Measurements from ENCODE around the gene ERAP2. TPM values are rescaled to one million over a fixed set of nuclear protein-coding genes. Genes with fewer than 3 reads are reported as not detected.

Gene ERAP2
- total RNA-seq, 6 donors from 2014 or later, result 19.9 to 24.8 (median 22.1) TPM

DNA sequence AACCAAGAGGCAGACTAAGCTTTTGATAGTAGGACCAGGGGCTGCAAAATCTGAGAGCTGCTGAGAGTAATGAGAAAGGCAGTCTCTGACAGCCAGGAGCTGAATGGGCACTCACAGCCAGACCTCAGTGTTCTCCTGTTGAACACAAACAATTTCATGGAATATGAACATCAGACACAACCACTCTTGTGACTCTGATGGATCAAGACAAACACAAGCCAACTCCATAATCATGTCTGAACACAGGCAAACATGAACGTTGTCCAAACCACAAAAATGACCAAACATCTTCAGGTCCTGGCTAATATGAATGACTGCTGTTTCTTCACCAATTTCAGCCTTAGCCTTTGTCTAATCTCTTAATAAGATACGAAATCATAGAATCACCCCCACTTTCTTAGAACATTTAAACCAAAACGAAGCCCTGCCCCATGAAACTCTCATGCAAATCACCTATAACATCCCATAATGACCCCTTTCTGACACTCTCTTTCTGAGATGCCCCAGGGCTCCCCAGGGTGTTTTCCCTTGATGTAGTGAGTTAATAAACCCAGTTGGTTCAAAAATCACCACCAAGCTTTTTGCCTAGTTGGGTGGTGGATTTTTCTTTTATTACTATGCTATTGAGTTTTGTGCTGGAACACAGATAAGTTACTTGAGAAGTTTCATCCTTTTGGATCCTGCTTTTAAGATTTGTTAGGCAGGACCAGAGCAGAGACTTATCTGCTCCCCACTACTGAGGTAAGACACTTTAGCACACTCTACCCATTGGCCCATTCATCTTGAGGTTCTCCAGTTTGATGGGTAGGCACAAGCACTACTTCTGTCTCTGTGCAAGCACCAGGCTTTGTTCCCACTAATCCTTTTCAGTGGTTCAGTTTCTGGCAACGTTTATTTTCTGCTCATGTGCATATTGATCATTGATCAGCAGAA lies 5.9 kb upstream of the ERAP2 start:
- WGBS, 2 donors, result 56 to 57% methylated on average over 4 of the region's 4 CpGs
- no peak for ATAC-seq (ENCODE audit: low FRiP score in 2 of 2)

DNA sequence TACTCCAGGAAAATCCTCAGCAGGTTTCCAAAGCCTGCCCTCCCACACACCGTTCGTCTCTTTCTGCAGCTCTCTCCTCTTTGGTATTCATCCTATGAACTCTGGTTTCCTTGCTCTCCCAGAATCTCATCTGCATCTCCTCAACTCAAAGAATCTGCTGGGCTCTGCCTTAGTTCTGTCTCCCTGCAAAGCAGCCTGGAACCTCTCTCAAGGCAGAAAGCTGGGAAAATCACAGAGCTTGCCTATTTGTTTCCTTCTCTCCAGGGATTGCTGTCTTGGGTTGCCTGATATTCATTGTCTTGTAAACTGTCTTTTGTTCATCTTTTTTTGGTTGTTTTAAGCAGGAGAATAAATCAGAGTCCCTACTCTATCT lies 5.3 kb upstream of the ERAP2 start:
- ATAC-seq (ENCODE audit: low FRiP score in 2 of 2) (no peak), DNase-seq (no peak)
- H3K36me3 ChIP-seq, result no peaks in the 10 kb centered on the region
- no peak for TF ChIP-seq EP300 (IDR thresholded peaks at IDR 0.05)
- no peak for TF ChIP-seq POLR2AphosphoS5 (IDR thresholded peaks at IDR 0.05)
- TF ChIP-seq POLR2A (IDR thresholded peaks at IDR 0.05), result no peak
- TF ChIP-seq, protein P1, sequence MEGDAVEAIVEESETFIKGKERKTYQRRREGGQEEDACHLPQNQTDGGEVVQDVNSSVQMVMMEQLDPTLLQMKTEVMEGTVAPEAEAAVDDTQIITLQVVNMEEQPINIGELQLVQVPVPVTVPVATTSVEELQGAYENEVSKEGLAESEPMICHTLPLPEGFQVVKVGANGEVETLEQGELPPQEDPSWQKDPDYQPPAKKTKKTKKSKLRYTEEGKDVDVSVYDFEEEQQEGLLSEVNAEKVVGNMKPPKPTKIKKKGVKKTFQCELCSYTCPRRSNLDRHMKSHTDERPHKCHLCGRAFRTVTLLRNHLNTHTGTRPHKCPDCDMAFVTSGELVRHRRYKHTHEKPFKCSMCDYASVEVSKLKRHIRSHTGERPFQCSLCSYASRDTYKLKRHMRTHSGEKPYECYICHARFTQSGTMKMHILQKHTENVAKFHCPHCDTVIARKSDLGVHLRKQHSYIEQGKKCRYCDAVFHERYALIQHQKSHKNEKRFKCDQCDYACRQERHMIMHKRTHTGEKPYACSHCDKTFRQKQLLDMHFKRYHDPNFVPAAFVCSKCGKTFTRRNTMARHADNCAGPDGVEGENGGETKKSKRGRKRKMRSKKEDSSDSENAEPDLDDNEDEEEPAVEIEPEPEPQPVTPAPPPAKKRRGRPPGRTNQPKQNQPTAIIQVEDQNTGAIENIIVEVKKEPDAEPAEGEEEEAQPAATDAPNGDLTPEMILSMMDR (IDR thresholded peaks at IDR 0.05), result no peak
- H3K9me3 ChIP-seq, result no peaks in the 10 kb centered on the region
- H3K4me3 ChIP-seq, result no peak overlapping the region
- H3K27me3 ChIP-seq, result no peaks in the 10 kb centered on the region
- H3K27ac ChIP-seq, result no peak overlapping the region
- peaks cover 0 to 7% (median 5%) of the 10 kb centered on the region in 4 donors for H3K4me1 ChIP-seq
- WGBS, 2 donors, result 97 to 100% methylated on average over 2 of the region's 2 CpGs

More for the DNA sequence above, 5.9 kb upstream of the ERAP2 start:
- Histone ChIP-seq H3K9me3 (no peaks in the 10 kb centered on the region), H3K27me3 (no peaks in the 10 kb centered on the region), H3K4me1 (peaks cover 0 to 1% (median 0%) of the 10 kb centered on the region in 4 donors), H3K27ac (no peak overlapping the region), H3K36me3 (no peaks in the 10 kb centered on the region), H3K4me3 (no peak overlapping the region)
- no peak for DNase-seq
- TF ChIP-seq, protein P1 (IDR thresholded peaks at IDR 0.05), result no peak
- TF ChIP-seq POLR2A (IDR thresholded peaks at IDR 0.05), result no peak
- no peak for TF ChIP-seq EP300 (IDR thresholded peaks at IDR 0.05)
- TF ChIP-seq POLR2AphosphoS5 (IDR thresholded peaks at IDR 0.05), result no peak

DNA sequence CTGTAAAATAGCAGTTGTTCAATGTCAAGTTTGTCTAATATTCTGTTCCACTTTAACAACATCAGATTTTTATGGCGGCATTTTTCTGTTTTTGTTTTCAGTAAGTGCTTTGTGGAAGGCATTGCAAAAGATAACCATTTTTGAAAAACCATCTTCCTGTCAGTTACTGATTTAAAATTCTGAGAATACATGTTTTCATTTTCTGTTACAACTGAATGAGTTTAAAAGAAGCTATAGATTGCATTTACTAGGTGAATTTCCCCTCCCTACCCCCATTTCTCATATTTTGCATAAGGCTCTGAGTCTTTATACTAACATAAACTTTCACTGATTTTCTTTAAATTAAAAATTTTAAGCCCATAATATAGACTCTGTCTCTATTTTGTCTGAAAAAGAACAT lies 4.6 kb upstream of the ERAP2 start:
- Histone ChIP-seq H3K4me1 (peaks cover 0 to 7% (median 5%) of the 10 kb centered on the region in 4 donors), H3K27me3 (no peaks in the 10 kb centered on the region), H3K4me3 (no peak overlapping the region), H3K27ac (no peak overlapping the region), H3K36me3 (no peaks in the 10 kb centered on the region), H3K9me3 (no peaks in the 10 kb centered on the region)
- no peak for ATAC-seq (ENCODE audit: low FRiP score in 2 of 2)
- no peak for TF ChIP-seq POLR2A (IDR thresholded peaks at IDR 0.05)
- TF ChIP-seq, protein P1 (IDR thresholded peaks at IDR 0.05), result no peak
- no peak for TF ChIP-seq EP300 (IDR thresholded peaks at IDR 0.05)
- no peak for TF ChIP-seq POLR2AphosphoS5 (IDR thresholded peaks at IDR 0.05)
- 83 to 84% methylated on average over 1 of the region's 1 CpG for WGBS, 2 donors
- no peak for DNase-seq

DNA sequence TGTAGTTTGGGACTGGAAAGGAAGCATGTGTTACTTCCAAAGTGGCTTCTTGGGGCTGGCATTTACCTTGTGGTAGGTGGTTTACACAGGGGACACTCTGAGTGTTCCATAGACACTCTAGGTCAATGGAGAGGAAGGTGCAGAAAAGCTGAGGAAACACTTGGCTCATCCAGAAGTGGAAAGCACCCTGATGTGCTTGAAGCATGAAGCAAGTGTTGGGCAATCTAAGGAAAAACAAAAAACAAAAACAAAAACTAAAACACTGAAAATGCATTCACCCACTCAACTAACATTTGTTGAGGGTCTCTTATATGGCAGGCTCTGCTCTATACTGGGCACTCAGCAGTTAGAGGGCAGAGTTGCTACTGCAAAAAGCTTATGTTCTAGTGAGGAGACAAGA lies 2.9 kb upstream of the ERAP2 start:
- Histone ChIP-seq H3K9me3 (no peaks in the 10 kb centered on the region), H3K27ac (no peak overlapping the region), H3K36me3 (no peaks in the 10 kb centered on the region), H3K4me1 (peaks cover 5 to 16% (median 12%) of the 10 kb centered on the region in 4 donors), H3K4me3 (no peak overlapping the region), H3K27me3 (no peaks in the 10 kb centered on the region)
- no peak for DNase-seq
- TF ChIP-seq POLR2AphosphoS5 (IDR thresholded peaks at IDR 0.05) (no peak), POLR2A (IDR thresholded peaks at IDR 0.05) (no peak), EP300 (IDR thresholded peaks at IDR 0.05) (no peak)
- TF ChIP-seq, protein P1 (IDR thresholded peaks at IDR 0.05), result no peak
- no peak for ATAC-seq (ENCODE audit: low FRiP score in 2 of 2)
